Neural cell (in vitro differentiated cells): ENCODE measurements around the gene CD300A. TPM values are rescaled to one million over a fixed set of nuclear protein-coding genes. Genes with fewer than 3 reads are reported as not detected.

Experiments
- H2AFZ ChIP-seq: fragments of 200-600, 300-800 bp; sonication (generic), shearing (Covaris generic); 2 replicates; pipeline ENCODE4 v1.6.0; 2014; ENCODE audit warnings: low read depth, mild to moderate bottlenecking, antibody characterized with exemption, low read length, moderate library complexity
- H3F3A ChIP-seq: fragments of 200-600 bp; shearing (Covaris generic); 2 replicates; pipeline ENCODE4 v1.6.1; 2016; ENCODE audit warnings: mild to moderate bottlenecking, moderate library complexity, mixed read lengths, antibody characterized with exemption, low read length; ENCODE audit not compliant: insufficient read depth, poor library complexity, severe bottlenecking
- H3K27ac ChIP-seq: fragments of 200-600, 300-800 bp; sonication (generic), shearing (Covaris generic); 2 replicates; pipeline ENCODE4 v1.5.1; 2014; ENCODE audit warnings: mild to moderate bottlenecking, low read length, moderate library complexity
- H3K27me3 ChIP-seq: fragments of 300-800, 200-600 bp; sonication (generic), shearing (Covaris generic); 2 replicates; pipeline ENCODE4 v1.6.0; 2014; ENCODE audit warnings: mild to moderate bottlenecking, low read depth, low read length, moderate library complexity; ENCODE audit not compliant: insufficient read depth
- H3K36me3 ChIP-seq: fragments of 300-800, 200-600 bp; sonication (generic), shearing (Covaris generic); 2 replicates; pipeline ENCODE4 v1.5.1; 2014; ENCODE audit warnings: mild to moderate bottlenecking, antibody characterized with exemption, low read length, moderate library complexity; ENCODE audit not compliant: insufficient read depth
- H3K4me2 ChIP-seq: fragments of 300-800, 200-600 bp; sonication (generic), shearing (Covaris generic); 2 replicates; pipeline ENCODE4 v1.6.0; 2014; ENCODE audit warnings: mild to moderate bottlenecking, low read length
- H3K4me3 ChIP-seq: fragments of 300-800, 200-600 bp; sonication (generic), shearing (Covaris generic); 2 replicates; pipeline ENCODE4 v1.5.1; 2014; ENCODE audit warnings: mild to moderate bottlenecking, low read length, moderate library complexity
- H3K79me2 ChIP-seq: fragments of 200-600 bp; shearing (Covaris generic); replicated peaks from 2 replicates; pipeline ENCODE4 v1.6.0; 2014; ENCODE audit warnings: mild to moderate bottlenecking, low read length, moderate library complexity; ENCODE audit not compliant: insufficient read depth
- H3K9ac ChIP-seq: fragments of 300-800, 200-600 bp; sonication (generic), shearing (Covaris generic); 2 replicates; pipeline ENCODE4 v1.6.1; 2016; ENCODE audit warnings: mild to moderate bottlenecking, low read length, mixed read lengths
- H3K9me2 ChIP-seq: fragments of 200-600 bp; shearing (Covaris generic); 2 replicates; pipeline ENCODE4 v1.6.1; 2016; ENCODE audit warnings: mild to moderate bottlenecking, low read length, mixed read lengths; ENCODE audit not compliant: insufficient read depth
- H3K9me3 ChIP-seq: fragments of 200-600, 300-800 bp; sonication (generic), shearing (Covaris generic); 2 replicates; pipeline ENCODE4 v1.6.1; 2016; ENCODE audit warnings: mild to moderate bottlenecking, mixed run types, low read length, moderate library complexity, mixed read lengths
- H4K20me1 ChIP-seq: fragments of 200-600 bp; shearing (Covaris generic); 2 replicates; pipeline ENCODE4 v1.6.1; 2016; ENCODE audit warnings: mild to moderate bottlenecking, mixed run types; ENCODE audit not compliant: insufficient read depth
- CTCF ChIP-seq: fragments of 450-650 bp; IDR thresholded peaks from 2 replicates; pipeline ENCODE4 v1.5.1; 2014; ENCODE audit warnings: antibody characterized with exemption, mild to moderate bottlenecking, moderate library complexity; ENCODE audit not compliant: poor library complexity, severe bottlenecking
- EP300 ChIP-seq: fragments of 450-650 bp; conservative IDR thresholded peaks from 2 replicates; pipeline ENCODE4 v1.6.1; 2014; ENCODE audit warnings: antibody characterized with exemption, mild to moderate bottlenecking, moderate library complexity; ENCODE audit not compliant: poor library complexity, severe bottlenecking
- EZH2 ChIP-seq: fragments of 200-600, 300-800 bp; shearing (Covaris generic), sonication (generic); IDR thresholded peaks from 2 replicates; pipeline ENCODE4 v1.6.1; 2014; ENCODE audit warnings: antibody characterized with exemption, low read length, borderline replicate concordance, mild to moderate bottlenecking; ENCODE audit not compliant: insufficient read depth, poor library complexity, severe bottlenecking
- MXI1 ChIP-seq: fragments of 450-650 bp; conservative IDR thresholded peaks from 2 replicates; pipeline ENCODE4 v1.6.1; 2014; ENCODE audit warnings: antibody characterized with exemption, mild to moderate bottlenecking; ENCODE audit not compliant: poor library complexity, severe bottlenecking
- POLR2AphosphoS5 ChIP-seq: IDR thresholded peaks from 2 replicates; pipeline ENCODE4 v1.6.1; 2012
- RAD21 ChIP-seq: fragments of 450-650 bp; conservative IDR thresholded peaks from 2 replicates; pipeline ENCODE4 v1.6.1; 2014; ENCODE audit warnings: antibody characterized with exemption, mild to moderate bottlenecking, moderate library complexity
- REST ChIP-seq: IDR thresholded peaks from 2 replicates; pipeline ENCODE4 v1.6.1; 2012; ENCODE audit warnings: borderline replicate concordance
- SMC3 ChIP-seq: fragments of 450-650 bp; conservative IDR thresholded peaks from 2 replicates; pipeline ENCODE4 v1.6.1; 2014; ENCODE audit warnings: antibody characterized with exemption, mild to moderate bottlenecking, moderate library complexity; ENCODE audit not compliant: poor library complexity
- TAF1 ChIP-seq: IDR thresholded peaks from 2 replicates; pipeline ENCODE4 v1.6.1; 2012; ENCODE audit warnings: low read depth
- polyA plus RNA-seq: library from polyadenylated mRNA; depleted of rRNA; stranded (reverse); fragments of >200 nt; gene quantifications from 2 replicates; pipeline ENCODE4 v1.2.3, GENCODE V29; 2014

CD300A gene
- polyA plus RNA-seq, 1 donor from 2014 or later = 0.35 TPM

- Histone ChIP-seq H3K9me2 (no peaks in the 10 kb centered on the region), H3K4me3 (no peak overlapping the region), H3K27me3 (no peaks in the 10 kb centered on the region), H3K9me3 (no peaks in the 10 kb centered on the region), H3K79me2 (no peaks in the 10 kb centered on the region), H3F3A (no peaks in the 10 kb centered on the region), H2AFZ (no peak overlapping the region), H3K9ac (no peak overlapping the region), H3K27ac (no peak overlapping the region), H4K20me1 (no peaks in the 10 kb centered on the region), H3K4me2 (no peak overlapping the region), H3K36me3 (no peaks in the 10 kb centered on the region)
- no peak for TF ChIP-seq EZH2
- TF ChIP-seq EP300 = no peak
- TF ChIP-seq CTCF = no peak
- TF ChIP-seq REST = no peak
- no peak for TF ChIP-seq SMC3
- no peak for TF ChIP-seq TAF1
- no peak for TF ChIP-seq MXI1
- TF ChIP-seq POLR2AphosphoS5 = no peak
- no peak for TF ChIP-seq RAD21
Observed at GRCh38 chr17:74525465-74525725, 59.0 kb downstream of the CD300A start.

- no peak overlapping the region for H3K27ac ChIP-seq
- no peaks in the 10 kb centered on the region for H3K9me2 ChIP-seq
- H3K9ac ChIP-seq = no peak overlapping the region
- no peak overlapping the region for H3K4me2 ChIP-seq
- H3F3A ChIP-seq = no peaks in the 10 kb centered on the region
- no peaks in the 10 kb centered on the region for H3K79me2 ChIP-seq
- H2AFZ ChIP-seq = no peak overlapping the region
- TF ChIP-seq EP300 (no peak), POLR2AphosphoS5 (no peak), REST (no peak), CTCF (no peak), RAD21 (no peak), MXI1 (no peak), SMC3 (no peak), EZH2 (no peak)
- H3K9me3 ChIP-seq = no peaks in the 10 kb centered on the region
- H3K36me3 ChIP-seq = no peaks in the 10 kb centered on the region
- H4K20me1 ChIP-seq = no peaks in the 10 kb centered on the region
- no peaks in the 10 kb centered on the region for H3K27me3 ChIP-seq
- no peak overlapping the region for H3K4me3 ChIP-seq
Observed at GRCh38 chr17:74525781-74526288, 59.4 kb downstream of the CD300A start.
